Stimulated activated CD8-positive, alpha-beta memory T cell treated with anti-CD3 and anti-CD28 coated beads, Interleukin-15, amount 100 ng/mL, for 4 hours (primary cell): ENCODE measurements around the gene PSD2.
"Not testable (repeated sequence)": the region's sequence is repeated elsewhere in the genome, so short reads cannot be mapped to it uniquely, and the experiment has no call there.

Source experiments
- DNase-seq, 2 donors: peaks; one replicate each; pipeline ENCODE4 v3.0.0-alpha.2; 2020; ENCODE audit warnings: low read depth in 2 of 2

Gene PSD2

GRCh38 chr5:139789116-139789844, 6.3 kb upstream of the PSD2 start:
- no peak for DNase-seq

- DNase-seq = no peak
Observed at GRCh38 chr5:139789845-139790189, 5.8 kb upstream of the PSD2 start.

- DNase-seq = no peak
Observed at GRCh38 chr5:139792218-139792617, 3.4 kb upstream of the PSD2 start.

GRCh38 chr5:139792655-139793054, 3.0 kb upstream of the PSD2 start:
- DNase-seq = not testable (repeated sequence)

- DNase-seq = no peak
Observed at GRCh38 chr5:139794067-139794846, 1.4 kb upstream of the PSD2 start.

- DNase-seq = no peak
Observed at GRCh38 chr5:139796061-139796806, 626 bp downstream of the PSD2 start.

GRCh38 chr5:139797335-139797734, 1.7 kb downstream of the PSD2 start:
- DNase-seq = no peak

- no peak for DNase-seq
Observed at GRCh38 chr5:139797856-139798510, 2.4 kb downstream of the PSD2 start.

GRCh38 chr5:139798883-139799282, 3.3 kb downstream of the PSD2 start:
- no peak for DNase-seq

- DNase-seq = no peak
Observed at GRCh38 chr5:139799359-139799758, 3.8 kb downstream of the PSD2 start.

- no peak for DNase-seq
Observed at GRCh38 chr5:139803978-139804377, 8.4 kb downstream of the PSD2 start.

GRCh38 chr5:139804800-139805397, 9.3 kb downstream of the PSD2 start:
- no peak for DNase-seq

GRCh38 chr5:139805545-139805944, 9.9 kb downstream of the PSD2 start:
- DNase-seq = no peak

GRCh38 chr5:139806111-139806510, 10.5 kb downstream of the PSD2 start:
- no peak for DNase-seq

GRCh38 chr5:139806726-139807646, 11.4 kb downstream of the PSD2 start:
- no peak for DNase-seq

GRCh38 chr5:139807647-139808030, 12.0 kb downstream of the PSD2 start:
- no peak for DNase-seq

GRCh38 chr5:139808481-139809330, 13.1 kb downstream of the PSD2 start:
- no peak for DNase-seq

- DNase-seq = no peak
Observed at GRCh38 chr5:139809331-139809810, 13.8 kb downstream of the PSD2 start.
